A549 (cell line): ENCODE measurements around the gene RASA4.
"Not testable (repeated sequence)": the region's sequence is repeated elsewhere in the genome, so short reads cannot be mapped to it uniquely, and the experiment has no call there.

Source experiments
- CEBPB ChIP-seq, 2 experiments: fragments of >200 bp in 1 of 2; sonication (Bioruptor Twin) in 1 of 2; formaldehyde crosslinking in 1 of 2; IDR thresholded peaks; 2 replicates each; pipeline ENCODE4 v1.6.1; 2012 to 2016
- CTCF ChIP-seq: fragments of >200 bp; sonication (Bioruptor Twin); formaldehyde crosslinking; IDR thresholded peaks from 3 replicates; pipeline ENCODE4 v1.5.1; 2016
- MAZ ChIP-seq: fragments of 150-350 bp; IDR thresholded peaks from 2 replicates; pipeline ENCODE4 v1.6.1; 2014; ENCODE audit warnings: antibody characterized with exemption, low read depth, low read length, borderline replicate concordance
- NPAS2 ChIP-seq: fragments of 250-450 bp; sonication (Bioruptor Pico); IDR thresholded peaks from 2 replicates; pipeline ENCODE4 v1.8.0; 2022; ENCODE audit warnings: mild to moderate bottlenecking, moderate library complexity, borderline replicate concordance
- POLR2A ChIP-seq: IDR thresholded peaks from 2 replicates; pipeline ENCODE4 v1.6.1; 2012; ENCODE audit warnings: mild to moderate bottlenecking, low read length
- POLR2AphosphoS2 ChIP-seq: conservative IDR thresholded peaks from 2 replicates; pipeline ENCODE4 v1.6.1; 2012; ENCODE audit warnings: low read length, improper control_type of control experiment, inconsistent platforms
- RAD21 ChIP-seq, 2 experiments: fragments of >200 bp in 1 of 2; sonication (Bioruptor Twin) in 1 of 2; formaldehyde crosslinking in 1 of 2; IDR thresholded peaks in 1 of 2; conservative IDR thresholded peaks in 1 of 2; 2 replicates in 1 of 2; 3 replicates in 1 of 2; pipeline ENCODE4 v1.6.1; 2012 to 2018; ENCODE audit warnings: inconsistent platforms in 1 of 2
- REST ChIP-seq: fragments of 200-600 bp; sonication (generic); IDR thresholded peaks from 2 replicates; pipeline ENCODE4 v1.6.1; 2016; ENCODE audit warnings: antibody characterized with exemption, mild to moderate bottlenecking, moderate library complexity

GRCh38 chr7:102664765-102665164 is 48.2 kb upstream of the RASA4 start:
- not testable (repeated sequence) for TF ChIP-seq CTCF; RAD21 (conservative IDR thresholded peaks at IDR 0.05 in 1 of 2, IDR thresholded peaks at IDR 0.05 in 1 of 2); CEBPB (IDR thresholded peaks at IDR 0.05); REST; MAZ; POLR2A; NPAS2 (CRISPR knock-in tag); POLR2AphosphoS2
